Right forelimb (tissue), 1 donor: Measurements from ENCODE around the gene ZBTB4.

Experiments
- DNase-seq: peaks from one replicate; pipeline ENCODE4 v3.0.0-alpha.2; 2018

The ZBTB4 gene, protein sequence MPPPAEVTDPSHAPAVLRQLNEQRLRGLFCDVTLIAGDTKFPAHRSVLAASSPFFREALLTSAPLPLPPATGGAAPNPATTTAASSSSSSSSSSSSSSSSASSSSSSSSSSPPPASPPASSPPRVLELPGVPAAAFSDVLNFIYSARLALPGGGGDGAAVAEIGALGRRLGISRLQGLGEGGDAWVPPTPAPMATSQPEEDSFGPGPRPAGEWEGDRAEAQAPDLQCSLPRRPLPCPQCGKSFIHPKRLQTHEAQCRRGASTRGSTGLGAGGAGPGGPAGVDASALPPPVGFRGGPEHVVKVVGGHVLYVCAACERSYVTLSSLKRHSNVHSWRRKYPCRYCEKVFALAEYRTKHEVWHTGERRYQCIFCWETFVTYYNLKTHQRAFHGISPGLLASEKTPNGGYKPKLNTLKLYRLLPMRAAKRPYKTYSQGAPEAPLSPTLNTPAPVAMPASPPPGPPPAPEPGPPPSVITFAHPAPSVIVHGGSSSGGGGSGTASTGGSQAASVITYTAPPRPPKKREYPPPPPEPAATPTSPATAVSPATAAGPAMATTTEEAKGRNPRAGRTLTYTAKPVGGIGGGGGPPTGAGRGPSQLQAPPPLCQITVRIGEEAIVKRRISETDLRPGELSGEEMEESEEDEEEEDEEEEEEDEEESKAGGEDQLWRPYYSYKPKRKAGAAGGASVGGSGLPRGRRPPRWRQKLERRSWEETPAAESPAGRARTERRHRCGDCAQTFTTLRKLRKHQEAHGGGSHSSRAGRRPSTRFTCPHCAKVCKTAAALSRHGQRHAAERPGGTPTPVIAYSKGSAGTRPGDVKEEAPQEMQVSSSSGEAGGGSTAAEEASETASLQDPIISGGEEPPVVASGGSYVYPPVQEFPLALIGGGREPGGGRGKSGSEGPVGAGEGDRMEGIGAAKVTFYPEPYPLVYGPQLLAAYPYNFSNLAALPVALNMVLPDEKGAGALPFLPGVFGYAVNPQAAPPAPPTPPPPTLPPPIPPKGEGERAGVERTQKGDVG

DNA sequence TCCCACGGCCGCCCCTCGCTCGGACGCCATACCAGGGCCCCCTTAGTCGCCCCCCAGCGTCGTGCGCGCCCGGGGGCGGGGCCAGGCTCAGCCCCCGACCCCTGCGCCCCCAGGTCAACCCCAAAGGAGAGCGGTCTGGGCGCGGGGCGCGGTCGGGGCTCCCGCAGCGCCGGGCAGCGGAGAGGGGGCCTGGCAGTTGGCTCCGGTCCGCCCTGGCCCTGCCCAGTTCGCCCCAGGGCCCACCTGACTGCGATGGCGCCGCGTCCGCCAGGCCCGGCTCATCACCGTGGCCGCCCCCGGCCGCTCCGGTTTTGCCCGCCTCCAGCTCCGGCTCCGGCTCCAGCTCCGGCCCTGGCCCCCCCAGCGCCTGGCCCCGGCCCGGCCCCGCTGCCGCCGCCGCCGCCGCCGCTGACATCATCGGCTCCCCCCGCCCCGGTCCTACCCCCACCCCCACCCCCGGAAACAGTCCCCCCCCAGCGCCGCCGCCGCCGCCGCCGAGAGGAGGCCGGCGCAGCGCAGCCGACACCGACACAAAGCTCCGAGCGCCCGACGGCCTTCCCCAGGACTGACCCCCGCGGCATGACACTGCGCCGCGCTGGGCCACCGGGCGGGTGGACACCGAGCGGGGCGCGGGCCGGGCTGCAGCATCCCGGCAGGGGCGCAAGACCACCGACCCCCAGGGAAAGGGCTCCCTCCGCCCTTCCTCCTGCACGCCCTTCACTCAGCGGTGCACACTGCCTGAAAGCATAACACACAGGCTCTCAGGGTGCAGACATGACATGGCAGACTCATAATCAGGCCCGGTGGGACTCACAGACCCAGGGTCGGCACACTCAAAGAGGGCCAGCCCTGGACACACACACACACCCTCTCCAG is at the start of gene ZBTB4:
TSS of gene ZBTB4 (minus strand) at position 419 of the 876 bp plus-strand sequence. CDS start 12,830 bp downstream, outside the sequence.
- DNase-seq: peak; percentile 82

DNA sequence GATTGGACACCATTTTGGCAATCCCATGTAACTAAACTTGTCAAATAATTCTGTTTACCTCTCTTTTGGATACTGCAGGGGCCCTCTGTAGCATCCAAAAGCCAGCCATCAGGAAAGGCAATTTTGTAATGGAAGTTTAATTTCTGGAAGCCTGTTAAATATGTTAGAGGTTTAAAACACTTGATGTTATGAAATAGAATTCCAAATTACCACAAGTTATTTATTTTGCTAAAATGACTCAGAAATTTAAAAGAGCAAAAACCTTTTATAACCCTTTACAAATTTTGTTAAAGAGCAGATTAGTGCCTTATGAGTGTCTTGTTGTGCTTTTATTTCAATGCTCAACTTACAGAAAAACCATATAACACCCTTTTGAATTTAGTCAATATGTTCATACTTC is 49.4 kb upstream of the ZBTB4 start:
- DNase-seq: no peak

DNA sequence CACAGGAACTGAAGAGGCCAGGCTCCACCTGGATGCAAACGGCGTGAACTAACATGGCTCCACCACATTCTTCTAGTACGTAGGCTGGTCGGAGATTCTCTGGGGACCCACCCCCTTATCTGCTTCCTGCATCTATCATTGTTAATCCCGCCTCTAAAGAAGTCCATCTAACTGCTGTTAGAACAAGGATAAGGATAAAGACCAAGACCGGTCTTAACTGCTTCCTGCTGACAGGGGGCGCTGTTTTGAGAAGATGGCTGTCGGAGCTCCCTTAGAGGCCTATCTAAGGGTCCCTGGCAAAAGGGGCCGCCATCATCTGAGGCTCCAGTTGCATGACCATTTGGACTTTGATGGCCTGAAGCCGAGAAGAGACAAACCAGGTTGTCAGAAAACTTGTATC is 43.6 kb upstream of the ZBTB4 start:
- no peak for DNase-seq

DNA sequence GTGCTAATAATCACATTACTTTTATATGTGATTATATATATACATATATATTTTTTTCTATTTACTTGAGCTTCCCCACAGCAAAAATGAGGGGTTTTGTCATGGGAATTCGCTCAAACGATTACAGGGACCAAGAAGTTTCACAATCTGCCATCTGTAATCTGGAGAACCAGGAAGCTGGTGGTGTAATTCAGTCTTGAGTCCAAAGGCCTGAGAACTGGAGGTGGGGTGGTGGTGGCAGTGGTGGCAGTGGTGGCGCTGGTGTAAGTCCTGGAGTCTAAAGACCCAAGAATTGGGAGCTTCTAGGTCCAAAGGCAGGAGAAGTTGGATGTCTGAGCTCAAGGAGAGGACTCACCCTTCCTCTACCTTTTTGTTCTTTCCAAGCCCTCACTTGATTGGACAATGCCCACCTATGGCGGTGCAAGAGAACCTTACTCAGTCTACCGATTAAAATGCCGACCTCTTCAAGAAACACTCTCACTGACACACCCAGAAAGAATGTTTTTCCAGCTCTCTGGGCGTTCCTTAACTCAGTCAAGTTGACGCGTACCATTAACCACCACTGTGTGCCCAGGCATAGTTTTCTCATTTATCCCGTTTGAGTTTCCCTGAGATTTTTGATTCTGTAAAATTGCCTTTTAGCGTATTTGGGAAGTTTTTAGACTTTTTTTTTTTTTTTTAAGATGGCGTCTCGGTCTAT is 36.6 kb upstream of the ZBTB4 start:
- no peak for DNase-seq

DNA sequence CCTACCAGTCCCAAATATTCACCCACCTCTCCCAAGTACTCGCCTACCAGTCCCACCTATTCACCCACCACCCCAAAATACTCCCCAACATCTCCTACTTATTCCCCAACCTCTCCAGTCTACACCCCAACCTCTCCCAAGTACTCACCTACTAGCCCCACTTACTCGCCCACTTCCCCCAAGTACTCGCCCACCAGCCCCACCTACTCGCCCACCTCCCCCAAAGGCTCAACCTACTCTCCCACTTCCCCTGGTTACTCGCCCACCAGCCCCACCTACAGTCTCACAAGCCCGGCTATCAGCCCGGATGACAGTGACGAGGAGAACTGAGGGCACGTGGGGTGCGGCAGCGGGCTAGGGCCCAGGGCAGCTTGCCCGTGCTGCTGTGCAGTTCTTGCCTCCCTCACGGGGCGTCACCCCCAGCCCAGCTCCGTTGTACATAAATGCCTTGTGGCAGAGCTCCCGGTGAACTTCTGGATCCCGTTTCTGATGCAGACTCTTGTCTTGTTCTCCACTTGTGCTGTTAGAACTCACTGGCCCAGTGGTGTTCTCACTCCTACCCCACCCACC is 34.5 kb upstream of the ZBTB4 start:
- DNase-seq: no peak

DNA sequence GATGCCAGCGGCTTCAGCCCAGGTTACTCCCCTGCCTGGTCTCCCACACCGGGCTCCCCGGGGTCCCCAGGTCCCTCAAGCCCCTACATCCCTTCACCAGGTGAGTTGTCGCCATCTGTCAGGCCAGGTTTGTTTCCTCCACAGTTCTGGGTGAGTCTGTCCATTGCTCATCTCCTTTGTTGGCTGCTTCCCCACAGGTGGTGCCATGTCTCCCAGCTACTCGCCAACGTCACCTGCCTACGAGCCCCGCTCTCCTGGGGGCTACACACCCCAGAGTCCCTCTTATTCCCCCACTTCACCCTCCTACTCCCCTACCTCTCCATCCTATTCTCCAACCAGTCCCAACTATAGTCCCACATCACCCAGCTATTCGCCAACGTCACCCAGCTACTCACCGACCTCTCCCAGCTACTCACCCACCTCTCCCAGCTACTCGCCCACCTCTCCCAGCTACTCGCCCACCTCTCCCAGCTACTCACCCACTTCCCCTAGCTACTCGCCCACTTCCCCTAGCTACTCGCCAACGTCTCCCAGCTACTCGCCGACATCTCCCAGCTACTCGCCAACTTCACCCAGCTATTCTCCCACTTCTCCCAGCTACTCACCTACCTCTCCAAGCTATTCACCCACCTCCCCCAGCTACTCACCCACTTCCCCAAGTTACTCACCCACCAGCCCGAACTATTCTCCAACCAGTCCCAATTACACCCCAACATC is 33.6 kb upstream of the ZBTB4 start:
- no peak for DNase-seq

DNA sequence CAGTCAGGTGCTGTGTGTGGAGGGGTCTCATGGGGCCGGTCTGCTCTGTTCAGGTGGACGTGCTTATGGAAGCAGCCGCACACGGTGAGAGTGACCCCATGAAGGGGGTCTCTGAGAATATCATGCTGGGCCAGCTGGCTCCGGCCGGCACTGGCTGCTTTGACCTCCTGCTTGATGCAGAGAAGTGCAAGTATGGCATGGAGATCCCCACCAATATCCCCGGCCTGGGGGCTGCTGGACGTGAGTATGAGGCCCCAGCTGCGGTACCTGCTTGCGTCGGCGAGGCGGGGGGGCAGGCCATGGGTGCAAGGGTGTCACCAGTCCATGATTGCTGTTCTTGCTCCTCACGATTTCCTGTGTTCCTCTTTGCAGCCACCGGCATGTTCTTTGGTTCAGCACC is 32.7 kb upstream of the ZBTB4 start:
- no peak for DNase-seq

DNA sequence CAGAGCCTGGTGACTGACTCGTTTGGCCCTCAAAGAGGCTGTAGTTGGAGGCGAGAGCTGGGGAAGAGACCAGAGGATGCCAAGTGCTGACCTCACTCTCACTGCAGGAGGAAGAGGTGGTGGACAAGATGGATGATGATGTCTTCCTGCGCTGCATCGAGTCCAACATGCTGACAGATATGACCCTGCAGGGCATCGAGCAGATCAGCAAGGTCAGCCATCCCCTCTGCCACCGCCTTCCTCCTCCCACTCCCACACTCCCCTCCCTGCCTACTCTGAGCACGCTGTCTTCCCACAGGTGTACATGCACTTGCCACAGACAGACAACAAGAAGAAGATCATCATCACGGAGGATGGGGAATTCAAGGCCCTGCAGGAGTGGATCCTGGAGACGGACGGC is 31.7 kb upstream of the ZBTB4 start:
- no peak for DNase-seq

DNA sequence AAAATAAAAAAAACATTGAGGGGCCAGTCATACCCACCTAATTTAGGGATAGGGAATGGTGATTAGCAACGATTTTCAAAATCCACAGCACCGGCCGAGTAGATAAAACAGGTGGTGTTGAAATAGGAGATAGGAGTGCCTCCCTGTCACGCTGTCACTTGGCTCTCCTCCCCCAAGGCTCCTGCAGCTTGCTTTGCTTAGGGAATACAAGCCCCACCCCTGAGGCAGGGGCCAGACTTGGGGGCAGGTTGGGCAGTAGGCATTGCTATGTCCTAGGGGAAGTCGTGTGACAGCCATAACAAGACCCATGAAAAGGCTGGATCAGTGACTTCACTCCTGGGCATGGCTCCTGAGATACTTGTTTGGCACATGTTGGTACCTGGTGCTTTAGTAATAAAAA is 30.5 kb upstream of the ZBTB4 start:
- no peak for DNase-seq

DNA sequence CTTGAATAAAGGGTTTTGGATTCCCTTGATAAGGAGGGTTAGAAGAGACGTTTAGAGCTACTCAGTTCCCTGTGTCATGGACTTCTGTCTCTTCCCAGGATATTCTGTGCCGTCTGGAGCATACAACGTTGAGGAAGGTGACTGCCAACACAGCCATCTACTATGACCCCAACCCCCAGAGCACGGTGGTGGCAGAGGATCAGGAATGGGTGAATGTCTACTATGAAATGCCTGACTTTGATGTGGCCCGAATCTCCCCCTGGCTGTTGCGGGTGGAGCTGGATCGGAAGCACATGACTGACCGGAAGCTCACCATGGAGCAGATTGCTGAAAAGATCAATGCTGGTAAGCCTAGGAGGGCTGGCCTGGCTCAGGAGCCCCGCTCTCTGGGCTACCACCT is 29.4 kb upstream of the ZBTB4 start:
- no peak for DNase-seq

DNA sequence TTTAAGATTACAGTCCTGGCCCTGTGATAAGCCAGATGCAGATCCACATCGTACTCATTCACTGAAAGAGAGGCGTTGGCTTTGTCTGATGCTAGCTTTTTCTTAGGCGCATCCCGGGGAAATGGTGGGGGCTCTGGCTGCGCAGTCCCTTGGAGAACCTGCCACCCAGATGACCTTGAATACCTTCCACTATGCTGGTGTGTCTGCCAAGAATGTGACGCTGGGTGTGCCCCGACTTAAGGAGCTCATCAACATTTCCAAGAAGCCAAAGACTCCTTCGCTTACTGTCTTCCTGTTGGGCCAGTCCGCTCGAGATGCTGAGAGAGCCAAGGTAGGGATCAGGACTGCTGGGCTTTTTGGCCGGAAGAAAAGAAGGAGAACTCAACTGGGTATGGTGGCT is 28.7 kb upstream of the ZBTB4 start:
- no peak for DNase-seq

DNA sequence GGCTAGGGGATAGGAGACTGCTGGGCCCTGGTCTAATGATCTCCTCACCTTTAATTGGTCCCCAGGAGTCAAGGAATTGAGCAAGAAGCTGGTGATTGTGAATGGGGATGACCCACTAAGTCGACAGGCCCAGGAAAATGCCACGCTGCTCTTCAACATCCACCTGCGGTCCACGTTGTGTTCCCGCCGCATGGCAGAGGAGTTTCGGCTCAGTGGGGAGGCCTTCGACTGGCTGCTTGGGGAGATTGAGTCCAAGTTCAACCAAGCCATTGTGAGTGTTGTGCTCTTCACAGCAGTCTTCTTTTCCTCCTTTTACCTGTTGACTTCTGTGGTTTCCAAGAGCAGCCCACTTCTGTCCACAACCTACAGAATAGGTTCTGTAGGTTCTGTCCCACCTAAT is 24.1 kb upstream of the ZBTB4 start:
- no peak for DNase-seq

DNA sequence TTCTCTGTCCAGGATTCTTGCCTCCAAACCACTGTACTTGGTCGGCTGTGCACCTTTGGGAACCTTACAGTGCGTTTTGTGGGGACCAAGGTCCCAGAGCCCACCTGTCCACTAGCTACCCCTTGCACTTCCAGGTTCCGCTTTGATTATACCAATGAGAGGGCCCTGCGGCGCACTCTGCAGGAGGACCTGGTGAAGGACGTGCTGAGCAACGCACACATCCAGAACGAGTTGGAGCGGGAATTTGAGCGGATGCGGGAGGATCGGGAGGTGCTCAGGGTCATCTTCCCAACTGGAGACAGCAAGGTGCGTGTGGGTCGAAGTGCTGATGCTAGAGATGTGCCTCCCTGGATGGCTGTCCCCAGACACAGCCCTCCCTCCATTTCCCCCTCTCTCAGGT is 23.6 kb upstream of the ZBTB4 start:
- no peak for DNase-seq

DNA sequence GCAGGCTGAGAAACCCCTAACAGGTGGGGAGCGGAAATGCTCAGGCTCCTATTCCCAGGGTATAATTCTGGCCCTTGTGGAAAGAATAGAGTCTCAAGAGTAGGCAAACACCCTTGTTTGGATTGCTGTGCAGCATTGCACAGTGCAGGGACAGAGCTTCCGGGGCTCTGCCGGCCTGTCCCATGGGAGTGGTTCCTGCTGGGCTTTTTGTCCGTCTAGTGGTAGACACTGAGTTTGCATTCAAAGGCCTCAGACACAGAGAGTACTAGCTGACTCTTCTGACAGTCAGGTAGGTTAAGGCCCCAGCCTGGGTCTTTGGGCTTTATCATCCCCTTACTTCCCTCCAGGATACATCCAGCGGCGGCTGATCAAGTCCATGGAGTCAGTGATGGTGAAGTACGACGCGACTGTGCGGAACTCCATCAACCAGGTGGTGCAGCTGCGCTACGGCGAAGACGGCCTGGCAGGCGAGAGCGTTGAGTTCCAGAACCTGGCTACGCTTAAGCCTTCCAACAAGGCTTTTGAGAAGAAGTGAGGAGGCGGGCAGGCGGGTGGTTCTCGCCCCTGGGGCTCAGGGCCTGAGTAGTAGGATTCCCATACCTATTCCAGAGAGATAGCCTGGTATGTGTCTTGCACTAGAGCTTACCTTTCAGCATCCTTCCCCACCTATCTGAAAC is 22.9 kb upstream of the ZBTB4 start:
- DNase-seq: no peak

DNA sequence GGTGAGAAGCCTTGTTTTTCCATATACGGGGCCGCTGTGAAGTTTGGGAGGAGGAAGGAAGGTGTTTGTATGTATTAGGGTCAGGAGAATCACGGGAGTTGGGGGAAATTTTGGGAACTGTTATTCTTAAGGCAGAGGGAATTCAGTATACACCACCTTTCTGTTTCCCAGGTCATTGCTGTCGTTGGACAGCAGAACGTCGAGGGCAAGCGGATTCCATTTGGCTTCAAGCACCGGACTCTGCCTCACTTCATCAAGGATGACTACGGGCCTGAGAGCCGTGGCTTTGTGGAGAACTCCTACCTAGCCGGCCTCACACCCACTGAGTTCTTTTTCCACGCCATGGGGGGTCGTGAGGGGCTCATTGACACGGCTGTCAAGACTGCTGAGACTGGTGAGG is 22.3 kb upstream of the ZBTB4 start:
- DNase-seq: no peak

DNA sequence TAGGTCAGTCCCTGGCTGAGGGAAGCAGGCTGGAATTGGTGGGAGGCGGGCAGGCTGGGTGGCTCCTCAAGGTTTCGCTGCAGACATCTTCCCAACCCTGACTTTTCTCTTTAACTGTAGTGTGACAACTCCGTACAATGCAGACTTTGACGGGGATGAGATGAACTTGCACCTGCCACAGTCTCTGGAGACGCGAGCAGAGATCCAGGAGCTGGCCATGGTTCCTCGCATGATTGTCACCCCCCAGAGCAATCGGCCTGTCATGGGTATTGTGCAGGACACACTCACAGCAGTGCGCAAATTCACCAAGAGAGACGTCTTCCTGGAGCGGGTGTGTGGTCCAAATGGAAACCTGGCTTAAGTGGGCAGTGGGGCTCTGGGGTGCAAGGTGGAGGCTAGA is 19.7 kb upstream of the ZBTB4 start:
- DNase-seq: no peak

DNA sequence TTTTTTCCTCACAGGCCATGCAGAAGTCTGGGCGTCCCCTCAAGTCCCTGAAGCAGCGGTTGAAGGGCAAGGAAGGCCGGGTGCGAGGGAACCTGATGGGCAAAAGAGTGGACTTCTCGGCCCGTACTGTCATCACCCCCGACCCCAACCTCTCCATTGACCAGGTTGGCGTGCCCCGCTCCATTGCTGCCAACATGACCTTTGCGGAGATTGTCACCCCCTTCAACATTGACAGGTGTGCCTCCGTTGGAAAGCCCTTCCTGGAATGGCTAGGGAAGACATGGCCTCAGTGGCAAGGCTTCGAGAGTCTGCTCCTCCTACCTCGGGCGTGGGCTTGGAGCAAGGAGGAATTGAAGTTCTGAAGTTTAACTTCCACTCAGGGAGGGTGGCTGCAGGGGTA is 18.2 kb upstream of the ZBTB4 start:
- no peak for DNase-seq

DNA sequence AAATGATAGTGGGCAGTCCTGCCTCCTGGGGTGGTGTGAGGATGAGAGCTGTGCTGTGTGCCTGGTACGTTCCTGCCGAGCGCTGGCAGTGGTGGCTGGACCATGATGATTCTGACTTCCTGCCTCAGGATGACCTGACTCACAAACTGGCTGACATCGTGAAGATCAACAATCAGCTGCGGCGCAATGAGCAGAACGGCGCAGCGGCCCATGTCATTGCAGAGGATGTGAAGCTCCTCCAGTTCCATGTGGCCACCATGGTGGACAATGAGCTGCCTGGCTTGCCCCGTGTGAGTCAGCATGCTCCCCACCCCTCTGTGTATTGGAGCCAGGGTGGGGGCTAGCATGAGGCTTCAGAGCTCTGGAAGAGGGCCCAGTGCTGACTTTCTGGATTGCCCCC is 17.8 kb upstream of the ZBTB4 start:
- DNase-seq: no peak

DNA sequence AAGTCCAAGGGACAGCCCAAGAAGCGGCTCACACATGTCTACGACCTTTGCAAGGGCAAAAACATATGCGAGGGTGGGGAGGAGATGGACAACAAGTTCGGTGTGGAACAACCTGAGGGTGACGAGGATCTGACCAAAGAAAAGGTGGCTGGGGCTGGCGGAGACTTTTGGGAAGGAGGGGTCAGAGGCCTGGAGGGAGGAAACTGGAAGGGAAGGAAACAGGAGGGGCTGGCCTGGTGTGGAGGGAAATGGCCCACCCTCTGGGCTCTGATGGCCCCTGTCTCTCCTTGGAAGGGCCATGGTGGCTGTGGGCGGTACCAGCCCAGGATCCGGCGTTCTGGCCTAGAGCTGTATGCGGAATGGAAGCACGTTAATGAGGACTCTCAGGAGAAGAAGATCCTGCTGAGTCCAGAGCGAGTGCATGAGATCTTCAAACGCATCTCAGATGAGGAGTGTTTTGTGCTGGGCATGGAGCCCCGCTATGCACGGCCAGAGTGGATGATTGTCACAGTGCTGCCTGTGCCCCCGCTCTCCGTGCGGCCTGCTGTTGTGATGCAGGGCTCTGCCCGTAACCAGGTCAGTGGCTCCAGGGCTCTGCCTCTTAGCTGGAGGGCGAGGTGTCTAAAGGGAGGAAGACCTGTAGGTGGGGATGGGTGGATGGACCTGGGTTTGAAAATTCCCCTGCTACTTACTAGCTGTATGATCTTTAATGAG is 17.2 kb upstream of the ZBTB4 start:
- DNase-seq: no peak

DNA sequence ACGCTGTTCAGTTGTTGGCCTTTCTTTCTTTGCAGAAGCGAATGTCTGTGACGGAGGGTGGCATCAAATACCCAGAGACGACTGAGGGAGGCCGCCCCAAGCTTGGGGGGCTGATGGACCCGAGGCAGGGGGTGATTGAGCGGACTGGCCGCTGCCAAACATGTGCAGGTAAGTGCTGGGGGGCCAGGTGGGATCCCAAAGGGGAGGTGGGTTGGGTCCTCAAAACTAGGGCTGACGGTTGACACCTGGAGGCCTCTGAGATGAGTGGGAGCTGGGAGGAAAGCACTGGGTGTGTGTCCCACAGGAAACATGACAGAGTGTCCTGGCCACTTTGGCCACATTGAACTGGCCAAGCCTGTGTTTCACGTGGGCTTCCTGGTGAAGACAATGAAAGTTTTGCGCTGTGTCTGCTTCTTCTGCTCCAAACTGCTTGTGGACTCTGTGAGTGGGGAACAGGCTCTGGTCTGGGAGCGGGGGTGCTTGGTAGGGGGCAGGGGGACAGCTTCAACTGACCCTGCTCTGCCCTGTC is 16.5 kb upstream of the ZBTB4 start:
- no peak for DNase-seq
